NCI-H510A treated with DMSO at 0.1 percent for 48 hours (cell line): ENCODE results near the gene ABL1.

Experiments
- DNase-seq: peaks from one replicate; lab custom pipeline; 2025; lab: John Stamatoyannopoulos, UW

Gene ABL1

DNA sequence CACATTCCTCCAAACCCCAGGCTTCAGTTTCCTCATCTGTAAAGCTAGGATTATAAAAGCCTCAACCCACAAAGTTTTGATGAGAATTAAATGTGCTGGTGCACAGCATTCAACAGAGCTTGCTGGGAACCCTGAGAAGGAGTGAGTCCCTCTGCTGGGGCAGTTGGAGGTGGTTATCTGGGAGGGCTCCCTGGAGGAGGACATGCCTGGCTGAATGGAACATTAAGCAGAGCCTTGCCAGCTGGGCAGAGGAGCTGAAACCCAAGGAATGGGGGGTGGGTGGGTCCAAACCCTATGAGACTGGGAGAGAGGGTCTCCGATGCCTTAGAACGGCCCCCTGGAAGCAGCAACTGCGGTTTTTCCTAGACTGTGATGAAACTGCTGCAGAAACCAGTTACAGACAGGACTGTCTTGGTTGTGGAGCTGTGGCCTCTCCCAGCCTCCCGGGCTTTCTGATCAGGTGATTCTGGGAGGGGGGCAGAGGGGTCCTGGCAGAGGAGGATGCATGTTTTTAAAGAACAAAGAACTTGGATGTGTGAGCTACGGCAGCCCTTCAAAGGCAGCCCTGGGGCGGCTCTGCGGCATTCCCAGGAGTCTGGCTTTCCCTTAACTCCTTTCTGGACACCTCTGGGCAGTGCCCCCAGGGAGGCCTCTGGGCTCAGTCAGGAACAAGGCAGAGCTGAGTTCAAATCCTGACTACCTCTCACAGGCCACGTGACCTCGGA is 83.2 kb downstream of the ABL1 start:
- DNase-seq, result no peak

DNA sequence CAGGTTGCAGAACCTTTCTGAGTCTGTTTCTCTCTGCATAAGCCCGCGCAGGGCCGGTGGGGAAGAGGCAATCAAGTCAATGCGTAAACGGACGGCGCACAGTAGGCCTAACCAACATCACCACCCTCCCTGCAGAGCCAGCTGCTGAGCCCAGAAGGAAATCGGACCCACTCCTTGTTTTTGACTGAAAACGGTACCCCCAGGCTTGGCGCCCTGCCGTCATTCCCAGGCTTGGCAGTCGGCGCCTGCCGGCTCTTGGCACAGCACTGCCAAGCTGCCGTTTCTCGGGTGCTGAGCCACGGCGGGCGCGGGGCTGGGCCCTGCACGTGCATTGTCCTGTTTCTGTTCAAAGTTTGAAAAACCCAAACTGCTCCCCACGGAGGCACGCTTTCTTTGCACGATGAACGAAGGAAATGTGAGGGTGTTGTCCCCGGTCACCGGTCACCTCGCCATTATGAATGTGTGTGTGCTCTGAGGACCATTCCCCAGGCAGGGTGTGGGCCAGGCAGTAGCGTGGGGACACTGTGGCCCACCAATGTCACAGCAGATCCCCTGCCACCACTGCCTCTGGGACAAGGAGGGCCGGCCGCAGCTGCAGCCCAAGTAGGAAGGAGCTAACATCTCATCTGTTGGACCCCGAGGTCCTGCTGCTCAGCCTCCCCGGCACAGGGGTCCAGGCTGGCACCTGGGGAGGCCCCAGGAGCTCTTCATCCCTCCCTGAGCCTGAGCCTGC is 83.9 kb downstream of the ABL1 start:
- no peak for DNase-seq

DNA sequence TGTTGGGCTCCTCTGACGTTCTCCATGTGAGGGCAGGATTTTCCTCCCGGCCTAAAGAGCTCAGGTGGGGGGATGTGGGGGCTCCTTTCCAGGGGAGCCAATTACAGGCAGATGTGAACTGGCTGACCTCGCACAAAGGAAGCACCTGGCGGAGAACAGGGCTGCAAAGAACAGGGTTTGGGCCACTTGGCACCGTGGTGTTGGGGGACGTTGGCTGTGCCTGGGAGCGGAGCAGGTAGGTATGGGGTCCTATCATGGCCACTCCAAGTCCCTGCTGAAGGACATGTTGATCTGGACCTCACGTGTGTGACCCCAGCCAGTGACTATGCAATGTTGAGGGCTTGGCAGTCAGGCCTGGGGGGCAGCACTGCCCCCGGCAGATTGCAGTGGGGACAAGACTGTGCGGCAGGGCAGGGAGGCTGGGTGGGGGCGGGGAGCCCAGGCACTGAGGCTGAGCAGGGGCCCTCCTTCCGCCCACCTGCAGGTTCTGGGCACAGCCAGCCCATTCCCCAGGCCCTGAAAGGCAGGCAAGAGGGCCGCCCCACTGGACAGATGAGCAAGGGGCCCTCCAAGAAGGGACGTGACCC is 84.6 kb downstream of the ABL1 start:
- DNase-seq, result no peak

DNA sequence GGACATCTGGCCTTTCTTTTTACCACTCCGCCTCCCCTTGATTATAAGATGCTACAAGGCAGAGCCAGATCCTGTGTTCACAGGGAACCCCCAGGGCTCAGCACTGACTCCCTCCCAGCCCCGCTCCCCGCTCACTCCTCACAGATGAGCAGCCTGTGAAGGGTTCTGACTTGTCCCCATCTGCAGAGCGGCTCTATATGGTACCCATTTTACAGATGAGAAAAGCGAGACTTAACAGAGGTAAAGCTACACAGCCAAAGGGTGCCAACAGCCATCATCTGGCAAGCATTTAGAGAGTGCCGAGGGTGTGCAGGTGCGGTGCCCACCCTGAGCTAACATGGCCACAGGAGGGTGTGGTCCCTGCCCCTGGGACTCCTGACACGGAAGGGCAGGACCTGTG is 85.2 kb downstream of the ABL1 start:
- no peak for DNase-seq

DNA sequence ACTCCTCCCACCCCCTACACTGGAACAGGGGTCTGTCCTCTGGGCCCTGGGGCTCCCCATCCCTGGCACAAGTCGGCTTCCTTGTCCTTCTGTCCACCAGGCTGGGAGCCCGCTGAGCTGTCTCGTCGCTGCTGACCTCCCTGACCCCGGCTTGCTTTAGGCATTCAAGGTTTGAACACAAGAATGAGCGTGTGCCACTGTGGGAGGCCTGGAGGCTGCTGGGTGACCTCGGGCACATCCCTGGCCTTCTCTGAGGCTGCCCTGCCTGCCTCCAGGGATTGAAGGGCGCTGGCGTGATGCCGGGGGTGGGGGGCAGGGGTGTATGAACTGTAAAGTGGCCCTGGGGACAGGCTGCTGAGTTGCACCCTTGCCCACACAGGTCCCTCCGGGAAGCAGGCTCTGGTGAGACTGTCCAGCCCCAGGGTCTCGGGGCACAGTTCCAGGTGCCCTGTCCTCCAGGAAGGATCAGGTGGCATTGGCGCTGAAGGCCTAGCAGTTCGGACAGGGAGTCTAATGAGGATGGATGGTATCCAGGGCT is 85.8 kb downstream of the ABL1 start:
- DNase-seq, result no peak

DNA sequence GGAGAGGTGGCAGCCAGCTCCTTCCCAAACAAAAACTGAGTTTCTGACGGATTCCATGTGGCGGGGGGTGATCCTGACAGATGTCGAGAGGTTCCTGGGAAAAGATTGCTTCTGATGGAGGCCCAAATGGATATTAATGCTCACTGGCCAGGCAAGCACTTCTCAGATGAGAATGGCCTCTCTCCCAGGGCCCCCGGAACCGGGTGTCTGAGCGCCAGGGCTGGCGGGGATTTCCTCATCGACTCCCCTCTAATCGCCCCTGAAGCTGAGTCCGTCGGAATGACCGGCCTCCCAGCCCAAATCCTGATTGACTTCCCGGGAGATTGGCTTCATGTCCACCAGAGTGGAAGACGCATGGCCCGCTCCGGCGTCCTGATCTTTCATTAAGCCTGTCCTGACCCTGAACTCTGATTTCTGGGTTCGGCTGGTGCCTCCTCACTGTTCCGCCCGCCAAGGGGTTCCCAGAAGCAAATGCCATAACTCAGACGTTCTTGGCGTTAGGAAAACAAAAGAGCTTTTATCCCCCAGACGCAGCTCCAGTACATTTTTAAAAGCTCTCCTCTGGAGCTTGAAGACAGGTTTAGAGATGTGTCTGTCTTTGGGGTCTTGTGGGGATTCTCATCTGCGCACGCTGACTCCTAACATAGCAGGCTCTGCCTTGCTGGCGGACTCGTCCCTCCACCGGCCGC is 86.4 kb downstream of the ABL1 start:
- DNase-seq, result no peak

DNA sequence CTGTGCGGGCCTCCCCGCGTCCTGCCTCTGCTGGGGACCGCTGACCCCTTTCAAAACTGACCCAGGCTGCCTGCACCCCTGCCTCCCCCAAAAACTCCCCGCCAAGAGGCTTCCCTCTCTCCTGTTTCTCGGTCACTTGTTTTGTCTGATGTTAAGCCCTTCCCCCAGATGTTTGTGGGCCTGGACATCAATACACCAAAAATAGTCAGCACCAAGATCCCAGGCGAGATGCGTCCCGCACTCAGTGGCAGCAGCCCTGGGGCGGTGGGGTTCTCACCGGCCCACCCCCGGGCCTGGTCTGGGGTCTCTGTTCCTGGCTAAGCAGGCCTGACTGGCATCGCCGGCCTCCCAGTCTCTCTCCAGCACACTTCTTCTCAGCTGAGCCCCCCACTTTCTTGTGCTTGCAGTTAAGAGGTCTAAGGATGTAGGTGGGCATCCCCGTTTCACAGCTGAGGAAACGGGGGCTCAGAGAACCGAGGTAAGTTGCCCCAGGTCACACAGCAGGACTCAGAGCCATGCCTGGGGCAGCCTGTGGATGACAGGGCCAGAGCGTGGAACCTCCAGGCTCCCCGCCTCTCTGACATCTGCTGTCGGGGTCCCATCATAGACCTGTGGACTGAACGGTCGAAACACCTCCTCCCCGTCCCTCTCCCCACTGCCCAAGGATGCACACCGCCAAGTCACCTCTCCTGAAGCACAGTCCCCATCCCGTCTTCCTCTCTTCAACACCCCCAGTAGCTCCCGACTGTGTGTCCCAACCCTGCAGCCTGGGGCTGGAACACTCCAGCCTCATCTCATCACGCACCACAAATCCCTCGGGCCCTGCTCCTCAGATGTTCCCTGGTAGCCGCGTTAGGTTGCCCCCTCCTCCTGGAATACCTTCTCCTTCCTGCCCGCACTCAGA is 87.2 kb downstream of the ABL1 start:
- no peak for DNase-seq

DNA sequence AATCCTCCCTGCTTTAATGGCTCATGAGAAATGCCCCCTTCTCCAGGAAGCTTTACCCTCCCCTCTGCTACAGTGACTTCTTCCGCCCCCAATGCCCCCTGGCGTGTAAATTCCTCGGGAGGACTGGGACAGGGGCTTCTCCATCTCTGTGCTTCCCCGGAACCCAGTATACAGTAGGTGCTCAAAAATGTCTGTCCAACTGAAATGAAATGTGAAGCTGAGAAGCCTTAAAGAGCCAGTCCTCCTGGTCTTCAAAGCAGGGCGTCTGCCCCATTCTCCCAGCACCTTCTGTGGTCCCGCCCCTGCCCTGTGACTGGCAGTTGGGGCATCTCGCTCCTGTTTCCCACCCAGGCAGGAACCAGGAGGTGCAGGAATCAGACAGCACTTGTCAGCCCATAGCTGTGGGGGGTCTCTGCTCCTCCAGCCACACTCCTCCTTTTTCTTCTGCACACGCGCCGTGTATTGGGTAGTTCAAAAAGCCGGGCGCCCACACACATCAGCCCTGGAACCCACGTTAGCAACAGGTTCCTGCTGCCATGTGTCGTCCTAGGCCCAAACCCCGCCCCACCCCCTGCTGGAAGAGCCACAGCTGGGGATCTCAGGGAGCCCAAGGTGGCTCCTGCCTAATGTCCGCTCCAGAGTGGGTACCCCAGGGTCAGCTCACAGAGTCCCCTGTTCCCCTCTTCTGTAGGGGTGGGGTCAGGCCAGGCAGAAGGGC is 88.0 kb downstream of the ABL1 start:
- DNase-seq, result no peak

DNA sequence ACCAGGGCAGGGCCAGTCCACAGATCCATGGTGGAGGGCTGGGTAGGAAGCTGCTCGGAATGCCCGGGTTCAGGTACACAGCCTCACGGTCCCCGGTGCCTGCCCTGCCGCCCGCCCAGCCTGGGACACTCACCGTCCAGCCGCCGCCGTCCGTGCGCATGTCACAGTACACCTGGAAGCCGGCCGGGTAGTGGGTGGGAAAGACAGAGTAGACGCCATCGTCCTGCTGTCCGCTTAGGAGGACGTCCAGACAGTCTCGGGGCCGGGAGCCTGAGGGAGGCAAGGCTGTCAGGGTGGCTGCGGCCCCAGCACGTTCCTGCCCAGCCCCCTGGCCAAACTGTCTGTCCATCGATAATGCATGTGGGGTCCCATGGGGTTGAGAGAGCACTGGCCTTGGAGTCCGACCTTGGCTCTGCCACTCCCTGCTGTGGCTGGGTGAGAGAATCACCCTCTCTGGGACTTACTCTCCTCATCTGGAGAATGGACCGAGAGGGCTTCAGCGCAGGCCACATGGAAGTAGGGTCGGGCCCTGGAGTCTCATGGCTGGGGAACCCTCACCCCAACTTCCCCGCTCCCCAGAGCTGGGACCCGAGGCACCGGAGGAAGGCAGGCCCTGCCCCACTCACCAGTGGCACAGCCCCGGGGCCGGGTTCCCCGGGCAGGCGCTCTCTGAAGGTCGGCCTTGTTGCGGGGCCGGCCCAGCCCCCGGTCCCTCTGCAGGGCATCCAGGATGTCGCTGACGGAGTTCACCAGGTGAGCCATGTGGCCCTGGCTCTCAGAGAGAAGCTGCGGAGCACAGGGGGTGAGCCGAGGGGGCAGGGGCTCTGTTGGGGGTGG is 88.8 kb downstream of the ABL1 start:
- DNase-seq, result no peak

DNA sequence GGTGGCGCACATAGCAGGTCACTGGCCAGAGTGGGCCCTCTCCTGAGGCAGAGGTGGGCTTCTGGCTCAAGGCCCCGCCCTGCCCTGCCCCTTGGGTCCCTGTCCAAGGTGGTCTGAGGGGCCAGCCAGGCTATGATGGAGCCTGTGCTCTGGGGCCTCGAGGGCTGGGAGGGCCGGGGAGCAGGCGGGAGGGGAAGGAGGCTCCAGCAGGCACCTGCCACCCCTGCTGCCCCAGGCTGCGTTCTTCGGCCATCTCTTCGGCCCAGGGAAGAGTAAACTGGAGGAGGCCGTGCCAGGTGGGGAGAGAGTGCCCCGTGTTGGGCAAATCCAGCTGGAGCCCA is 89.4 kb downstream of the ABL1 start:
- no peak for DNase-seq

DNA sequence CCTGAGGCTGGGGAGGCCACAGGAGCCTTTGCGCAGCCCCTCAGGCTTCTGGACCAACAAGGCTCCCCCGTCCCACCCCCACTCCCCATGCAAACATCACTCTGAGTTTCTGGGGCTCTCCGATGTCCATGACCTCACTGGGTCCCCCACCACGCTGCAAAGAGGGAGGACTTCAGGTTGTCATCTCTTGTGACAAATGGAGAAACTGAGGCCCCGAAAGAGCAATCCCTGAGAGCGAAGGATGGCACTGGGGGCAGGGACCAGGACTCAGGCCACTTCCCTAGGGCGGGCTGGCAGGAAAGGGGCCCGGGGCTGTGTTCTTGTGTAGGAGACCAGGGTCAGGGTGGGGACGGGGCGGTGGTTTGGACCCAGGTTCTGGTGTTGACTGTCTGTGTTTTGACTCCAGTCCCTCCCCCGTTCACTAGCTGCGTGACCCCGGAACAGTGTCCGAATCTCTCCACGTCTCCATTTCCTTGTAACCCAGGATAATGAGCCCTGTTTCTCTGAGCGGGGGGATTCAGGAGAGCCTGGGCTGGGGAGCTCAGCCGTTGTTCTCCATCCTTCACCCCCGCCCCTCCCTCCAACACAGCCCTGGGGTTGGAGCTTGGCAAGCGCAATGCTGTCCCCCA is 90.1 kb downstream of the ABL1 start:
- no peak for DNase-seq

DNA sequence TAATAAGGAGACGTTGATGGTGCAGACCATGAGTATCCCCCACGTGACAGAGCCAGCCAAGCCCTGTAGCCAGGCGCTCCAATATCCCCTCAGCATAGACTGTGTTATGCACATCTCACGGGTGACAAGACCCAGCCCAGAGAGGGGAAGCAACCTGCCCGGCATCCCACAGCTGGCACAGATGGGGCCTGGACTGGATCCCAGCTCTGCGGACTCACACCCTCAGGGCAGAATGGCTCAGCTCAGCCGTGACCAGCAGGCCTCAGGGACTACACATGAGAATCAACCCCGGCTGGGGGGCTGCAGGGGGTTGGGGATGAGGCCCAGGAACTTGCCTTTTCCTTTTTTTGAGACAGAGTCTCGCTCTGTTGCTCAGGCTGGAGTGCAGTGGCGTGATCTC is 92.3 kb downstream of the ABL1 start:
- DNase-seq, result no peak

DNA sequence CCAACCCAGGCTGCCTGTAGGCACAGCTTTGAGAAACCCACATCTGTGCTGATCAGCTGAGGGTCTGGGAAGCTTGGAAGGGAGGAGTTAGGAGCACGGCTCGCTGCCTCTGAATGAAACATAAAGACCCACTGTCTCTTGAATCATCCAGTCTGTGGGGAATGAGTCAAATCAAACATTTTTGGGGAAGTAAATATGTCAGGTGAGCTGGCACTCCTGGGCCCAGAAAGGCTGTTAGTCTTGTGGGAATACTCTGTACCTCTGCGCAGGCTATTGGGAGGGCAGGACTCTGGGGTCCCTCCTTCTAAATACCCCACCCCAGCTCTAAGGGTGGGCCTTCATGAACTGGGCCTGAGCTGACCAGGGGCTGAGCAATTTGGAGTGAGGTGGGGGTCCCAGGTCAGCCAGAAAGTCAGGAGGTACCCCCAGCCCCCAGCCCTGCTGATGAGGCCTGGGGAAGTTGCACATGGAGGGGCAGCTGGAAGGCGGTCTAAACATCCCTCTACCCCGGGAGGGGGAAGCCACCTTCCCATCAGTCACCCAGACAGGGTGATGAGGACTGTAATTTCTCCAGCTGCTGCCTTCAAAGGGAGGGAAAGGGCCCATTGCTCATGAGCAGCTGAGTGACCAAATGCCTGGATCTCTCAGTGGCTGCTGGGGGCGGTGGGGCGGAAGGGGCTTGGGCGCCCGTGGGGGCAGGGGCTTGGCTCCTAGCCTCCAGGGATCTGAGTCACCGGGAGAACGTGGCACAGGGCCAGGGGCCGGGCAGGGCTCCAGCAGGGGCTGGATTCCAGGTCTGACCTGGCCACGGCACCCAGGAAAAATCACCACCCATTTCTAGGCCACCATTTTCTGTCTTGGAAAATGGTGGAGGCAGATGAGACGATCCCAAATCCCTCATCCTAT is 93.2 kb downstream of the ABL1 start:
- no peak for DNase-seq

DNA sequence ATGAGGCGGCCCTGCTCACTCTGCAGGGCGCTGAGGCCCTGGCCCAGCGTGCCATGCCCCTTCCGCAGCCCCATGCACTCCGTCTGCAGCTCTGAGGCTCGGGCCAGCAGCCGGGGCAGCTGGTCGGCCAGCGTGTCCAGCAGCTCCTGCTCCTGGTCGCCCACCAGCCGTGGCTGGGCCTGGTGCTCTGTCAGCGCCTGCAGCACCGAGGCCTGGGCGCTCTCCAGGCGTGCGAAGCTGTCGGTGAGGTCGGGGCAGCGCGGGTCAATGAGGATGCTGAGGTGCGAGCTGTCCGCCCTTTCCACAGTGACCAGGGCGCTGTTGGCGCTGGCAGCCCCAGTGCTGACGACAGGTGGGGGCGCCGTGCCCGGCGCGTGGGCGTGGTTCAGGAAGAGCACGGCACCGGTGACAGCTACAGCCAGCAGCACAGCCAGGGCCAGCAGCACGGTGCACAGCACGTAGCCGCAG is 94.6 kb downstream of the ABL1 start:
- no peak for DNase-seq

DNA sequence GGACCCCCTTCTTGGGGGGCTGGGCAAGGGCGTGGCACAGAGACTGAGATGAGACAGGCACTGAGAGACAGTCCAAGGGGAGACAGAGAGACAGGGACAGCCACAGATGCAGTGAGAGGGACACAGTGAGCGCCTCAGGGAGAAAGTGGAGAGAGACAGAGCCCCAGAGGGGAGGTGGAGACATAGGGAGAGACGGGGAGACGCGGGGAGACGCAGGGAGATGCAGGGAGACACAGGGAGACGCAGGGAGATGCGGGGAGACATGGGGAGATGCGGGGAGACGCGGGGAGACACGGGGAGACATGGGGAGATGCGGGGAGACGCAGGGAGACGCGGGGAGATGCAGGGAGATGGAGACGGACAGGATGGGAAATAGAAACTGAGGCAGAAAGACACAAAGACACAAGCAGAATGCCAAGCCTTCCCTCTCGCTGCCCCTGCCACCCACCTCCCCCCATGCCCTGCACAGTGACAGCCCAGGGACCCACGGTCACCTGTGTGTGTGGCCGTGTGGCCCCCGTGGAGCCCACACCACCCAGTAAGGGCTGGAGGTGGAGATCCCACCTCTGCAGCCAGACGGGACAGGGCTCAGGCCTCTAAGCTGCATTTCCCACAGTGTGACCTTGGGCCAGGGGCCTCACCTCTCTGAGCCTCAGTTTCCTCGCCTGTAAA is 95.2 kb downstream of the ABL1 start:
- DNase-seq, result no peak

DNA sequence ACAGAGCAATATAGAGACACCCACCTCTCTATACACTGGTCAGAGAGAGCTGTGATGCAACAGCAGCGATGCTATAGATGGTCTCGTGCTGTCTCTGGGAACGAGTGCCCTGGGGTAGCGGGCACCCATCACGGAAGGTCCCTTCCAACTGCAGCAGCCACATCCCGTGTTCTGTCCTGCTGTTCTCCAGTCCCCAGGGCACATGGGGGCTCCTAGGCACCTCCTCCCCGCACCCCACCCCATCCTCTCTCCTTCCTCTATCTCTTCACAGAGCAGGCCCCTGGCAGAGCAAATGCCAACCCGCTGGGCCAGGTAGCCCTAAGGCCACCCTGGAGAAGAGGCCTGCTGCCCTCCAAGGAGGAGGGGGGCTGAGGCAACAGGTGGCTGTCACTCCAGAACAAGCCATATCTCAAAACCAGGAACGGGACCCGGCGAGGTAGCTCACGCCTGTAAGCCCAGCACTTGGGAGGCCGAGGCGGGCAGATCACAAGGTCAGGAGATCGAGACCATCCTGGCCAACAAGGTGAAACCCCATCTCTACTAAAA is 95.8 kb downstream of the ABL1 start:
- DNase-seq, result no peak

DNA sequence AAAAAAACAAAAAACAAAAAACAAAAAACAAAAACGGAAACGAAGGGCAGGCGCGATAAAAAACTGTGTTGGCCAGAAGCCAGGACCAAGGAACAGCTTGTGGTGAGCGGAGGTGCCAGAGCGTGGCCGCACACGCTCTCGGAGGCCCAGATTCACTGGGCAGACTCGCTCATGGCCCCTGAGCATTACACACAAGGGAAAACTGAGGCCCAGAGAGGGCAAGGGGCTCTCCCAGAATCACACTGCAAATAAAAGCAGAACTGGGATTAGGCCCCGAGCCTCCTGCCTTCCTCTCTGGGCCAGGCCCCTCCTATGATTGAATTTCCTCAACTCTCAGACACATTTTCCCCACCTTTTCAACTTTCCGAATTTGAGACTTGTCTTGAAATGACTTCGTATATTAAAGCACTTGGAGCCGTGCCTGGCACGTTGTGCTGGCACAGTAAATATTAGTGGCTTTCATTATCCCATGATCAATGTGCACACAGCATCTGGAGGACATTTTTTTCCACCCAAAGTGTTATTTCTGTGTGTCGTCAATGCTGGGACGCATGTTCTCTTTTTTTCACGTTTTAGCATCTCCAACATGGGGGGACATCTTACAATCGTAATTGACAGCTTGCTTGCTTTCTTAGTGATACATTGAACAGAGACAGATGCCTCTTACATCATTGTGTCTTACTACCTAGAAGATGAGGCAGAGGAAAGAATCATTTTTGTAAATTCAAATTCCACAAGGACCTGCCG is 96.6 kb downstream of the ABL1 start:
- no peak for DNase-seq
